ENCODE results near the gene ANXA1.
A peak's percentile ranks its signal among the peaks of the same experiment; 100 is the strongest.

Gene ANXA1

DNA sequence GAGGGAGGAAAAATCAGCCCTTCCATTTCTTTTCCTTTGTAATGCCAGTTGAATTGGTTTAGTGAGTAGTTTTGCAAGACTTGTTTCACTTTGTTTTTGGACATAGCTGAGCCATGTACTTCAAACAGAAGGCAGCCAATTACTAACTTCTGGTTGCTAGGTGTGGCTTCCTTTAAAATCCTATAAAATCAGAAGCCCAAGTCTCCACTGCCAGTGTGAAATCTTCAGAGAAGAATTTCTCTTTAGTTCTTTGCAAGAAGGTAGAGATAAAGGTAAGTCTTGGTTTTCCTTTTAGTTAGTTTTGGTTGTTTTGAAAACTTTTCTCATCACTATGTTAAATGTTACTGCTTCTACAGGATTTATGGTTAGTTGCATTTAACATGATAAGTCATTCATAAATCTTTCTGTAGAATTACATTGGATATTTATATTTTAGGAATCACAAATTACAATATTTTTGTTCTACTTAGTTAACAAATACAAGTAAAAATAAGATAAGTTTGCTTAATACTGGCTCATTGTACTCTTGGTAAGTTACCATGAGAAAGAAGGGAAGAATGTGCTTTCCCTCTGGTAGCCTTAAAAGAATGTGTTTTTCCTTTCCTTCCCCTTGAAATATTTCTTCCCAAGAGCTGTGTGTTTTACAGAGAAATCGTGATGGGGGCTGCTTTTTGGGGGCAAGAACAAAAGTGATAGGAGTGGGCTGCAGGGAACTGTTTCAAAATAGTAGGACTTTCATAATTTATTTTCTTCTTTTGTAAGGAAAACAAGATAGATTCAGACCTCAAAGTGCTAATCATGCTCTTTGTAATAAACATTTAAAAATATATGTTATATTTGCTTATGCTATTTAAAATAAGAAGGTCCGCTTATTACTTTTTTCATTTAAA is at the start of gene ANXA1:
ANXA1 (plus strand) TSS at position 213 of the 890 bp plus-strand sequence. CDS start 6,671 bp downstream, outside the sequence.
- DNase-seq (ENCODE audit: low read depth), result no peak

DNA sequence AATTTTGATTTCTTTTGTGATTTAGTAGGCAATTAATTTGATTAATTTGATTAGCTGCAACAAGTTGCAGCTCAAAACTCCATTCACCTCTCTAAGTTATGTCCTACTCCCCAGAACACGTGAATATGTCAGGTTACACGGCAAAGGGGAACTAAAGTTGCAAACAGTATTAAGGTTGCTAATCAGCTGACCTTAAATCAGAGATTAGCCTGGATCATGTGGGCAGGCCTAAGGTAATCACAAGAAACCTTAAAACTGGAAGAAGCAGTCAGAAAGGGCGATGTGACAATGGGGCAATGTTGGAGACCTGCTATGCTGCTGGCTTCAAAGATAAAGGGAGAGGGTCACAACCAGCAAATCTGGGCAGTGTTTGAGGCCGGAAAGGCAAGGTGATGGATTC is 47.3 kb upstream of the ANXA1 start:
- no peak for DNase-seq (ENCODE audit: low read depth)

DNA sequence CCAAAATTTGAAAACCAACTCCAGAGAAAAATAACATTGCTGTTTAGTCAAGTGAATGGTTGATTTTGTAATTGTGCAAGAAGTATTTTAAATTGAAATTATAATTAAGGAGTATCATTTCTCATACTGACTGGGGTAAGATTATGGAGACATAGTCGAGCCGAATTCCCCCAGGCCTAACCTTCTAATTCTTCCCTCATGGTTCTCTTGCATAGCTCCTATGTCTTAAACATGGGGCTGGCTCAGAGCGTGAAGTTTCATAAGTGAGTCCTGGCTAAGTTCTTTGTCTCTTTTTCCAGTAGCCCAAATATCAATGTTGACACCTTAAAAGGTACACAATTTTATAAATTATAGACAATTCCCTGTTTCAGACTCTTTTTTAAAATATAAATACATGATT is 46.7 kb upstream of the ANXA1 start:
- DNase-seq (ENCODE audit: low read depth), result no peak

GRCh38 chr9:73107489-73108069 is 44.1 kb upstream of the ANXA1 start:
- peak; percentile 23 for DNase-seq (ENCODE audit: low read depth)

DNA sequence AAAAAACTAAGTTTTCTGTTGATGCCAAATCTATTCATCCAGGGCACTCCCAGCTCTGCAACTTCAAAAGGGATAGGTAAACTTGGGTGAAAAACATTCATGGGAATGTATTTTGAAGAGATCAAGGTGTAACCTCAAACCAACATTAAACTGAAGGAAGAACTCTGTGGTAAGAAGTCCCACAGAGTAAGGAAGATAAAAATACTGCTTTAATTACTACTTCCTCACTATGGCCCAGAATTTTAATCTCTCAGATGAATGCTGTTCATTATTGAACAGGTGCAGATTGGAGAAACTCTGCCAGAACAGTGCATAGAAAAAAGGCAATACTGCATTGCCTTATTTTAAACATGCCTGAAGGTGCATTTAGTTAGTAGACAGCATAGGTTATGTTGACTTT is 37.6 kb upstream of the ANXA1 start:
- DNase-seq (ENCODE audit: low read depth), result no peak

GRCh38 chr9:73114958-73115357 is 36.7 kb upstream of the ANXA1 start:
- DNase-seq (ENCODE audit: low read depth), result no peak

- DNase-seq (ENCODE audit: low read depth), result no peak
Measured at GRCh38 chr9:73116031-73116430, 35.6 kb upstream of the ANXA1 start.

DNA sequence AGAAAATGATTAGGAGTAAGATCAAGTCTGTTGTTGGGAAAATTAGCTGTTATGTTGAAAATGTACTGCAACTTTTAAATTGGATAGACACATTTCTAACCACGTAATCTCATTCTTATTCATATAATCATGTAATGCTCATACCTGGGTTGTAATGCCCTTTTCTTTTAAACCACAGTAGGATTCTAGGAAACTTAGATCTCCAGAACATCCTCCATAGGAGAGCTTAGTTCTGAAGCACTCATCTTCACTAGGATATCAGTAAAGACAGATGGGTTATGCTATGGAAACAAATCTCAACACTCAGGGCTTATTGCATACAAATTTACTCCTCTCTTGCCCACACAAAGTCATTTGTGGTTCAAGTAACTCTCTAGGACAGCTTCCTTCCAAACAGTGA is 34.8 kb upstream of the ANXA1 start:
- DNase-seq (ENCODE audit: low read depth), result no peak

DNA sequence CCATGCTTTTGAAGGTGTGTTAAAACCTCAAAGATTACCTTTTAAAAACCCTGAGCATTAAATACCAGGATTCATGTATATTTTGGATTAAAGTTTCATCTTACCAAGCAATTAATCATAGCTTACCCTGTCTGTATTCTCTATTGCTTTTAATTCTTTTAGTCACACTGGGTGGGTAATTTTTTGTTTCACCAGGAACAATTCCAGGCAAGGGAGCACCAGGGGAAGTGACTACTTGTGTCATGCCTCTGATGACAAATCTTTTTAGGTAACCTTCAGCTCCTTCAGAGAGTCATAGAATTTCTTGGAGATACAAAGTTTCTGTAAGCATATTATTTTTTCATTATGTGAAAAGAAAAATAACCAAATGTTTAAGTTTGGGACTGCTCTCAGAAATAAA is 33.4 kb upstream of the ANXA1 start:
- no peak for DNase-seq (ENCODE audit: low read depth)

GRCh38 chr9:73118898-73119554 is 32.6 kb upstream of the ANXA1 start:
- DNase-seq (ENCODE audit: low read depth), result no peak

- DNase-seq (ENCODE audit: low read depth), result no peak
Measured at GRCh38 chr9:73121375-73121935, 30.2 kb upstream of the ANXA1 start.

- no peak for DNase-seq (ENCODE audit: low read depth)
Measured at GRCh38 chr9:73125651-73126050, 26.0 kb upstream of the ANXA1 start.

- DNase-seq (ENCODE audit: low read depth), result no peak
Measured at GRCh38 chr9:73129941-73130685, 21.6 kb upstream of the ANXA1 start.

- no peak for DNase-seq (ENCODE audit: low read depth)
Measured at GRCh38 chr9:73131461-73131860, 20.2 kb upstream of the ANXA1 start.

DNA sequence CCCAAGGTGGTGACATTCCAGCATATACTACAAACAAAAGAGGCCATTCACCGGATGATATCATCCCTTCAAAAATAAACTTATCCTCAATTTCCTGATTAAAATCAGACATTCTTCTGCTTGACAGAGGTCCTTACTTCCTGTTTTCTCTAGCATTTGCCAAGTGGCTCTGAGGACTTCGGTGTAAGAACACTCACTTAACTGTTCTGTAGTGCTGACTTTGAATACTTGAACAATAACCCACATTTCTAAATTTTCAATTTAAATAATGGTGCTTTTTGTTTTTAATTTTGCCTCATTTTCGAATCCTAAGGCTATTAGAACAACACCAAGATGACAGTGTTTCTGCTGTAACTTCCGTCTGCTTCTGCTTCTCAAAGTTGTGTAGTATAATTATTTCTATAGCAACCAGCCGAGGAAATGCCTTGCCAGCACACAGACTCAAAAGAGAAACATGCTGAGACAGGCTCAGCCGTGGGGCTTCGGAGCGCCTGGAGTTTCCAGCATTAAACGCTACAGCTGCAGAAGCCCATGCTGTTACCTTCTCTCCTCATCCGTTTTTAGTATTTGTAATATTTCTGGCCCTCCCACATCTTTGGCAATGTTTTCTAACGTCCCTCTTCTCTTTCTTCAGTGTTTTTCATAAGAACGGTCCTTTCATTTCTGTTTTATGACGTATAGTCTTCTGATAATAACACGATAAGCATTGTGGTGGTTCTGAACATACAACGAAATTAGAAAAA is 19.5 kb upstream of the ANXA1 start:
- peak; percentile 52 for DNase-seq (ENCODE audit: low read depth)

DNA sequence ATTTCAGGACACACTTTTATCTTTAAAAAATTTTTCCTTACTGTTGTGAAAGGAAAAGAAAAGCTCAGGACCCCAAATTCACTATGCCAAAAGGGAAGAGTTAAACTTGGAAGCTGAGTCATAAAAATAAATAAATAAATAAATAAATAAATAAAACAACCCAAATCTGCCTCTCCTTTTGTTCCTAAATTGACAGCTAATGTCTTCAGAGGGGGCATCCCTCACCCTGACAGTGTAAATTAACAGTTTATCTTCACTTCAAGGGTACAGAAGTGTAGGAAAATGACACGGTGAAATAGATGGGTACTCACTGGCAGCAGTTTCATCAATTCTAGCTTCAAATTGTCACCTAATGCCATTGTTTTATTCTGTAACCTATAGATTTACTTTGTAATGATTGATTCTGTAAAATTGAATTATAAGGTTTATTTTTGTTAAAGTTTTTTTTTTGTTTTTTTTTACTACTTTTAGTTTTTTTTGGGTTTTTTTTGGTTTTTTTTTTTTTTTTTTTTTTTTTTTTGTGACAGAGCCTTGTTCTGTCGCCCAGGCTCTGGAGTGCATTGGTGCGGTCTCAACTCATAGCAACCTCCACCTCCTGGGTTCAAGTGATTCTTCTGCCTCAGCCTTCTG is 18.5 kb upstream of the ANXA1 start:
- DNase-seq (ENCODE audit: low read depth), result no peak

- no peak for DNase-seq (ENCODE audit: low read depth)
Measured at GRCh38 chr9:73133921-73134407, 17.7 kb upstream of the ANXA1 start.

DNA sequence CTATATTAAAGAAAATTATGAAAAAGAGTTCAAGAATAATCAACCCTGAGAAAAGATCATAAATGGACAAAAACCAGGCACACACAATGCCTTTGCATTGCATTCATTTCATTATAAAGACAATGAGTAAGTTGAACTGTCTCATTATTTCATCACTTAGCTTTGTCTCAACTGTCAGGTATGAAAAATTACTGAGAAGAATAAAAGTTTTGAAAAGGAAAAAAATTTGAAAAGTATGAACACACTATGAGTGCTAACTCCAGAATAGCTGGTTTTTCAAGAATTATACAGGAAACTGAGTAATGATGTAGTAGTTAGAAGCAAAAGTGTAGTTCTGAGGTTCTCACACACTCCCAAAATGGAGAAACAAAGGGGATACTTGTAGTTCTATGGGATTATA is 16.3 kb upstream of the ANXA1 start:
- no peak for DNase-seq (ENCODE audit: low read depth)

DNA sequence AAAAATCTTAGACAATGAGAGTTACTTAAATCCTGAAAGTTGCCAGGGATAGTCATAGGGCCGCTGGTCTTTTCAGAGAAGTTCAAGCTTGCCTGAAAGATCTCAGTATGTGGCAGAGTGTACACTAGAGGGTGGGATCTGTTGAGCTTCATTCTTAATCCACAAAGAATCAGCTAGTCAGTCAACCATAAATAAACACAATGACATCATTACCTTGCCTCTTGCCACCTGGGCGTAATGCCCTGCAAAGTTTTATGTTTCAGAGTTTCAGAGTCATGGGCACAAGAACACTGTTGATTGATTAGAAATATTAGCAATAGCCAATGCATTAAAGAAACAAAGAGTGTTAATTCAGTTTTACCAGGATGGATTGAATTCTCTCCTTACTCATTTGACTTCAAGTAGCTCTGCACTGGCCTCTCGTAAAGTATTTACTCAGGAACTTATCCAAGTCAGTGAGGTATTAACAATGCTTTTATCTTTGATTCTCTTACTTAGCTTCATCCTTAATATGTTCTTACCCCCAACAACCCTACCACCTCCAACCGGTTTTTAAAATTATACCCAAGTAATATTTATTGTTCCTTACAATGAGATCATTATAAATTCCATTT is 14.3 kb upstream of the ANXA1 start:
- no peak for DNase-seq (ENCODE audit: low read depth)

- DNase-seq (ENCODE audit: low read depth), result no peak
Measured at GRCh38 chr9:73137914-73138313, 13.8 kb upstream of the ANXA1 start.

Measured in activated T-helper 9 cell treated with anti-CD3 and anti-CD28 coated beads, Interleukin-2, amount 50 U/mL, for 16 hours (primary cell).